GM15510 (cell line): ENCODE measurements around the gene PFDN6.

Source experiments
- POLR2A ChIP-seq: IDR thresholded peaks from 3 replicates; pipeline ENCODE4 v1.6.1; 2011; ENCODE audit warnings: borderline replicate concordance; ENCODE audit not compliant: insufficient read length; ENCODE audit errors: extremely low read depth

The PFDN6 gene

GRCh38 chr6:33271468-33272274, 17.7 kb upstream of the PFDN6 start, which contains the start of the genes RPS18 and VPS52:
Gene RPS18, plus strand, starts transcription at chr6:33272075. Its CDS starts 45 bp downstream, at chr6:33272120.
Gene VPS52, minus strand, starts transcription at chr6:33271876. Its CDS starts 201 bp downstream, at chr6:33271675.
- peak; percentile 98 for TF ChIP-seq POLR2A

DNA sequence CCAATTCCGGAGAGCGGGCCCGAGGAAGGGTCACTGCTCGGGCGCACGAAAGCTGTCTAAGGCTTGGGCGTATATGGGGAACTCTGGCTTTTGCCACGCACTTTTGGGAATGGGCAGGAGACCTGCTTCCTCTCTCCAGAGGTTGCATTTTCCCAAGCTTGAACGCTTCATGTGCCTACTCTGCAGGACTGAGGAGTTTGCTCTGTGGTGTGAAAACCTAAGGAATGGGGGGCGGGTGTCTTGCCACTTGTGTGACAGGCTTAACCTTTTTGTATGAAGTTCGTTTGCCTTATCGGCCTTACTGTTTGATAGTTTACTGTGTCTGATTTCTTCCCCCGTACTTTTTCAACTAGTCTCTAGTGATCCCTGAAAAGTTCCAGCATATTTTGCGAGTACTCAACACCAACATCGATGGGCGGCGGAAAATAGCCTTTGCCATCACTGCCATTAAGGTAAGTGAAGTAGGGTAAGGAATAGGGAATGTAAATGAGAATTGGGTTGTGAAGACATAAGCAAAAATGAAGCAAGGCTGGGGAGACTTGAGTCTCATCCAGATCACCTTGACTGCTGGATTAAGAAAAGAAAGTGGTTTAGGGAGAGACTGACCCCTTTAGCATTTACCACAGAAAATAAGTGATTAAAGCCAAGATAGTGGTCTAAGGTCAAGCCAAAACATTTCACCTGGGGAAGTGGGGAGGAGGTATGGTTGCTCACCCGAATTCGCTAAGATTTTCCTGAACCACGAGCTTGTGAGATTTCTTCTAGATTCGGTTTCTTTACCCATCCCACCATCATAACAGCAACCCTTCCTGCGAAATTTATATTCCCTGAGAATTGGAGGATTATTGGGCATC, 16.9 kb upstream of the PFDN6 start:
- TF ChIP-seq POLR2A = no peak

DNA sequence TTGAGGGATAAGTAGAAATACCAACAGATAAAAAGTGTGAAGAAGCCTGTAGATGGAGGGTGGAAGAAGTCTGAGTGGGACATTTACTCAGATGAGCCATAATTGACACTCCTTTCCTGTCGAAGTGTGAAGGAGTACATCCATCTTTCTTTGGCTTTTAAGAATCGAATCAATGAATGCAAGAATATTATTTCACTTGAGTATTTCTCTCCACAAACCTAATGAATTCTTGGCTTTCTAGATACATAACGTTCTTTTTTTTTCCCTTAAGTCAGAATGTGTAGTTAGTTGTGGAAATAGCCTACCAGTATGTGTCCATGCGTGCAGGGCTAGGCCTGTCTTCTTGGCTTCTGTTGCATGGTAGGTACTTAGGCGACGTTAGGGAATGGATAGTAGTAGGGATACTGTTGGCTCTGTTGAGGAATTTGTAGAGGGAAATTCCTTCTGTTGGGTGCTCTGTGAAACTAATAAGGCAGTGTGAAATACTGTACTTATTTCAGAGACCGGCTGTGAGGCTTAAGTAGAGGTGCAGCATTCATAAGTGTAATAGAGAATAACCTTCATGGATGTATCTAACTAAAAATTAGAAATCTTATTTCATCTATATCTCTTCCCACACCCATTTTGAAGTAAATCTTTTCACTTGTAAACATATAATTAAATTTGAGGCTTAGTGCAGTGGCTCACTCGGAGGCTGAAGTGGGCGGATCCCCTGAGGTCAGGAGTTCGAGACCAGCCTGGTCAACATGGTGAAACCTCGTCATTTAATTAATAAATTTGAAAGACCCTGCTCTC, 16.1 kb upstream of the PFDN6 start:
- no peak for TF ChIP-seq POLR2A

GRCh38 chr6:33273924-33274902, 15.2 kb upstream of the PFDN6 start:
- TF ChIP-seq POLR2A = no peak

DNA sequence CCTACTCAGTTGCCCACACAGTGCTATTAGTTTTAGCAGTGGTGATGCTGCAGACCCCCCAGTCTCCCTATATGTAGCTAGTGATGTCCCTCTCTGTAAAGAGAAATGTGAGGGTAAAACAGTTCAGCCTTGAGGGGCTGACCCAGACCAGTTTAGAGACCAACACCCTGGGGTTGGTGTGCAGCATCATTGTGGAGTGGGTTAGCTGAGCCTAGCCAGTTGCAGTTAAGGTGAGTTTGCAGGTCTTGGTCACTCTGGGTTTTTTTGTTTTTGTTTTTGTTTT, 12.9 kb upstream of the PFDN6 start:
- TF ChIP-seq POLR2A = no peak

- TF ChIP-seq POLR2A = peak; percentile 75
These were observed 12.3 kb upstream of the PFDN6 start, which contains the start of gene B3GALT4 for GRCh38 chr6:33276864-33277662. Gene B3GALT4, plus strand, starts transcription at chr6:33277123. Its CDS starts 297 bp downstream, at chr6:33277420.

DNA sequence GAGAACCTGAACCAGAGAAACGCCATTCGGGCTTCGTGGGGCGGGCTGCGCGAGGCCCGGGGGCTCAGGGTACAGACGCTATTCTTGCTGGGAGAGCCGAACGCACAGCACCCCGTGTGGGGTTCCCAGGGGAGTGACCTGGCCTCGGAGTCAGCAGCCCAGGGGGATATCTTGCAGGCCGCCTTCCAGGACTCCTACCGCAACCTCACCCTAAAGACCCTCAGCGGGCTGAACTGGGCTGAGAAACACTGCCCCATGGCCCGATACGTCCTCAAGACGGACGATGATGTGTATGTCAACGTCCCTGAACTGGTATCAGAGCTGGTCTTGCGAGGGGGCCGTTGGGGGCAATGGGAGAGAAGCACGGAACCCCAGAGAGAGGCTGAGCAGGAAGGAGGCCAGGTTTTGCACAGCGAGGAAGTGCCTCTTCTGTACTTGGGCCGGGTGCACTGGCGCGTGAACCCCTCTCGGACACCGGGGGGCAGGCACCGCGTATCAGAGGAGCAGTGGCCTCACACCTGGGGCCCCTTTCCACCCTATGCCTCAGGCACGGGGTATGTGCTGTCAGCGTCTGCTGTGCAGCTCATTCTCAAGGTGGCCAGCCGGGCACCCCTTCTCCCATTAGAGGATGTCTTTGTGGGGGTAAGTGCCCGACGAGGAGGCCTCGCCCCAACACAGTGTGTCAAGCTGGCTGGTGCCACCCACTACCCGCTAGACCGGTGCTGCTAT, 11.6 kb upstream of the PFDN6 start:
- no peak for TF ChIP-seq POLR2A

DNA sequence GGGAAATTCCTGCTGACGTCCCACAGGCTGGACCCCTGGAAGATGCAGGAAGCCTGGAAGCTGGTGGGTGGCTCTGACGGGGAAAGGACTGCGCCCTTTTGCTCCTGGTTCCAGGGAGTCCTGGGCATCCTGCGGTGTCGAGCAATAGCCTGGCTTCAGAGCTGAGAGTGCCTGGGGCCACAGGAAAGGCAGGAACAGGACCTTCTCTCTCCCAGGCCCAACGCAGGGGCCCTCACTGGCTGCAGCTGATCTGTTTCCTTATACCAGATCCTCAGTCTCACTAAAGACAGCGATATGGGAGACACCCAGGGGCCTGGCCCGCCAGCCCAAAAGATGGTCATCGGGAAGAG, 11.0 kb upstream of the PFDN6 start:
- TF ChIP-seq POLR2A = no peak

- TF ChIP-seq POLR2A = no peak
These were observed 10.6 kb upstream of the PFDN6 start for GRCh38 chr6:33278810-33279209.

DNA sequence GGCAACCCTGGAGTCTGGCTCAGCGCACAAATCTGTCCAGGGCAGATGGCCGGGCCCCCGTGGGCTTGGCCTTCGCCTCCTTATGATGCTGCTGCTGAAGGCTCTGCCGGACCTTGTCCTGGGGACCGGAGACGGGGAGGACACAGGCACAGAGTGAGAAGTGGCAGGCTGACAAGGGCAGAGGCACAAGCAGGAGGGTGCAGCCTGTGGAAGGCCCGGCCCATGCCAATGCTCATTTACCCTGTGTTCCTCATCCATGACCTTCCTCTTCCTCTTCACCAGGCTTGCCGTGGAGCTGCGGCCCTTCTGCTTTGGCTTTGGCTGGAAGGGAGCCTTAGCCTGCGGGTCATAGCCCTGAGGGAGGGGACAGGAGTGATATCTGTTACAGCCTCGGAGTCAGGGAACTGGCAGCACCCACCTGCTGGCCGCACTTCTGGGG, 10.1 kb upstream of the PFDN6 start:
- no peak for TF ChIP-seq POLR2A

DNA sequence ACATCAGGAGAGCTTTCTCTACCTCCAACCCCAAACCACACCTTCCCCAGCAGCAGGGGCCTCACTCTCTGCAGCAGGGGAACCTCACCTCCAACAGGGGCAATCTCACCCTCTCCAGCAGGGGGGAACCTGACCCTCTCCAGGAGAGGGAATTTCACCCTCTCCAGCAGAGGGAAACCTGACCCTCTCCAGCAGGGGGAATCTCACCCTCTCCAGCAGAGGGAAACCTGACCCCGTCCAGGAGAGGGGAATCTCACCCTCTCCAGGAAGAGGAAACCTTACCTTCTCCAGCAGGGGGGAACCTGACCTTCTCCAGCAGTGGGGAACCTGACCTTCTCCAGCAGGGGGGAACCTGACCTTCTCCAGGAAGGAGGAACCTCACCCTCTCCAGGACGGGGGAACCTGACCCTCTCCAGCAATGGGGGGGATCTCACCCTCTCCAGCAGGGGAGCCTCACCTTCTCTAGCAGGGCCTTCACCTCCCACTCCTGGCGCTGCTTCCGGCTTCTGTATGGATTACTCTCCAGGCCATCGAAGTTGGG, 9.4 kb upstream of the PFDN6 start:
- no peak for TF ChIP-seq POLR2A

- TF ChIP-seq POLR2A = no peak
These were observed 8.9 kb upstream of the PFDN6 start for GRCh38 chr6:33280539-33280938.
